HG03439 (cell line): Measurements from ENCODE around the gene TSPAN5.
"Not testable (repeated sequence)": the region's sequence is repeated elsewhere in the genome, so short reads cannot be mapped to it uniquely, and the experiment has no call there.

Source experiments
- ATAC-seq: cut with Tn5 transposase; IDR thresholded peaks from one replicate; pipeline ENCODE4 v1.9.1; 2021; ENCODE audit warnings: mild to moderate bottlenecking, moderate library complexity; ENCODE audit not compliant: unreplicated experiment

The TSPAN5 gene

GRCh38 chr4:98658287-98659105 is at the start of gene TSPAN5:
Gene TSPAN5, minus strand, starts transcription at chr4:98658611.
- ATAC-seq: peak; percentile 79

DNA sequence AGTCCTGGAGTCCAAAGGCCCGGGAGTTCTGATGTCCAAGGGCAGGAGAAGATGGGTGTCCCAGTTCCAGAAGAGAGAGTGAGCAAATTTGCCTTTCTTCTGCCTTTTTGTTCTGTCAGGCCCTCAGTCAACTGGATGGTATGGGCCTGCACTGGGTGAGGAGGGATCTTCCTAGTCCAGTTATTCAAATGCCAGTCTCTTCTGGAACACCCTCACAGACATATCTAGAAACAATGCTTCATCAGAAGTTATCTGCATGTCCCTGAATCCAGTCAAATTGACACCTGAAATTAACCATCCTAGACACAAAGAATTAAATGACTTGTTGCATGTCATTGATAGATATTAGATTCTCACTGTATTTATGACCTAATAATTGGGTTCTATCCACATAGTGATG is 48.5 kb upstream of the TSPAN5 start:
- ATAC-seq: no peak

- no peak for ATAC-seq
Measured at GRCh38 chr4:98706200-98706813, 47.9 kb upstream of the TSPAN5 start.

DNA sequence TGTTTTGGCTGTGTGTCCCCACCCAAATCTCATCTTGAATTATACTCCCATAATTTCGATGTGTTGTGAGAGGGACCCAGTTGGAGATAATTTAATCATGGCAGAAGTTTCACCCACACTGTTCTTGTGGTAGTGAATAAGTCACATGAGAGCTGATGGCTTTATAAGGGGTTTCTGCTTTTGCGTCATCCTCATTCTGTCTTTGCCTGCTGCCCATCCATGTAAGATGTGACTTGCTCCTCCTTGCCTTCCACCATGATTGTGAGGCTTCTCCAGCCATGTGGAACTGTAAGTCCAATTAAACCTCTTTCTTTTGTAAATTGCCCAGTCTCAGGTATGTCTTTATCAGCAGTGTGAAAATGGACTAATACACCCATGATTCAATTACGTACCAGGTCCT is 47.2 kb upstream of the TSPAN5 start:
- ATAC-seq: not testable (repeated sequence)

DNA sequence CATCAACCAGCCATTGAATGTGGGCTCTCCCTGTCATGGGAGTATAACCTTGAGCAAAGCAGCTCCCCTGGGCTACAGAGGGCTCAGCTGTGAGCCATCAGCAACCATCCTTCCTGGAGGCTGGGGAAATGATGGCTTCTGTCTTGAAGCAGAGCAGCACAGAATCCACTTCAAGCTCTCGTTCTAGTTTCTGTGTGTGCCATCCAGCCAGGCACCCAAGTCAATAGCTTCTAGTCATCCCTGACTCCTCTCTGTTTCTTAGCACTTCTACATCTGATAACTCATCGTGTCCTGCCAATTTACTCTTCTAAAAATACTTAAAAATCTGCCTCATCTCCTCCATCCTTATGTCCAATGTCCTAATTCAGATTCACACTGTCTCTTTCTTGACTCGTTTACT is 42.2 kb upstream of the TSPAN5 start:
- no peak for ATAC-seq

GRCh38 chr4:98694076-98694475 is 35.7 kb upstream of the TSPAN5 start:
- no peak for ATAC-seq

DNA sequence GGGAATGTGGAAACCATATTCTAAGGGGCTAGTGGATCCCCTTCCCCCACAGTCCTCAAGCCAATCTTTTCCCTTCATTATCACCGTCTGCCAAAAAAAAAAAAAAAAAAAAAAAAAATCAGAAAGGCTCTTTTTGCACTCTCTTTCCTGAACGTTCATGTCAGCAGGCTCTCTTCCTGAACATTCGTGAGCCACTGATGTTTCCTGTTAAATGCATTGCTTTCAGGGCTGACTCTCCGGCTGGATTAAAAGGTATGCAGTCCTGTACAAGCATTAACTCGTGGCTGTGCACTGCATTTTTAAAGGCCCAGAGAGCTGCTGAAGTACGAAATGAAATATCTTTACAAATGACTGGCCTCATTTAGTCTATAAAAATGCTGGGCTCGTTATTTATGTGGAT is 34.0 kb upstream of the TSPAN5 start:
- ATAC-seq: no peak

DNA sequence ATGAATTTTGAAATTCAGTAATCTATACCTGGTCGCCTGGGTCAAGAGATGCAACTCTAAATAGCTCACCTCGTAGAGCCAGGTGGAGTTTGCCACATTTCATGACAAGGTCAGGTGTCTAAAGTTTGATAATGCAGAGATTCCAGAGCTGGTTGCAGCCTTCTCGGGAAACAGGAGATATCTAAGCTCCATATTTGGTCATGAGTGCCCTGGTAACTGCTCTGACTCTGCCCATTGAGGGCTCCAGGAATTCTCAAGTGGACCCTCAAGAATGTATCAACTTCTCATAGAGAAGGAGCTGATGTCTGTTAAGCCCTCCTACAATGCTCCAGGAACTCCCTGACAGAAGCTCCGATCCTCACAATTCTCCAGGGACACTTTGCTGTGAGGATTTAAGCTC is 33.2 kb upstream of the TSPAN5 start:
- no peak for ATAC-seq

GRCh38 chr4:98689507-98690174 is 31.2 kb upstream of the TSPAN5 start:
- no peak for ATAC-seq

- no peak for ATAC-seq
Measured at GRCh38 chr4:98688411-98689290, 30.2 kb upstream of the TSPAN5 start.

- no peak for ATAC-seq
Measured at GRCh38 chr4:98687876-98688275, 29.5 kb upstream of the TSPAN5 start.

- no peak for ATAC-seq
Measured at GRCh38 chr4:98686847-98687246, 28.4 kb upstream of the TSPAN5 start.

- ATAC-seq: no peak
Measured at GRCh38 chr4:98686043-98686707, 27.8 kb upstream of the TSPAN5 start.

GRCh38 chr4:98685225-98686042 is 27.0 kb upstream of the TSPAN5 start:
- ATAC-seq: no peak

DNA sequence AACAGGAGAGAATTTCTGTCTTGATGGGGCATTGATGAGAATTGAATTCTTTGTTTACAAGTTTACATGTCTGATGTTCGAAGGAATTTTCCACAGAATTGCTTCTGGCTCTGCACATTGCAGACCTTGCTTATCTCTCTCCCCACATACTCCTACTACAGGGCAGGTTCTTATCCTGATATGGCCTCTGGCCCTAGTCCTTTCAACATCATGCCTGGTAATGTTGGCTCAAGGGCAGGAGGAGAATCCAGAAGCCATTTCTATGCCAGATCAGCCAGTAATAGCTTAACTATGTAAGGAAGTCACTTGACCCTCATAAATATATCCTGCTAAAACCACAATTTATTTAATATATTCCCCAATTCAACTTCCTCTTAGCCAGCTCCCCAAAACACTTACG is 24.3 kb upstream of the TSPAN5 start:
- no peak for ATAC-seq

DNA sequence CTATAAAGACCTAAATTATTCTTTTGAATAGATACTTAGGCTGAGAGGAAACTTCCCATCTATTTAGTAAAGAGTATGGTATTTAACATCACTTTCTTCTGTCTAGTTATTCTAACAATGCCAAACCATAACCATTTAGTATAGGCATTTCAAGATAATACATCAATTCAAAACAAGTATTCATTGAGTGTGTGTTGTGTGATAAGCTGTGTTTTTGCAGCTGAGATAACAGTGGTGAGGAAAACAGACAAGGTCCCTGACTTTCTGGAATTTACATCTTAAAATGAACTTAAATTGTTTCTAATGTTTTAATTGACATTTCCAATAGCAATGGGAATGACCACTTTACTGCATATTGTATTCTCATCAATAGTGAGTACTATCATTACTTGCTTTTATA is 22.4 kb upstream of the TSPAN5 start:
- ATAC-seq: no peak

DNA sequence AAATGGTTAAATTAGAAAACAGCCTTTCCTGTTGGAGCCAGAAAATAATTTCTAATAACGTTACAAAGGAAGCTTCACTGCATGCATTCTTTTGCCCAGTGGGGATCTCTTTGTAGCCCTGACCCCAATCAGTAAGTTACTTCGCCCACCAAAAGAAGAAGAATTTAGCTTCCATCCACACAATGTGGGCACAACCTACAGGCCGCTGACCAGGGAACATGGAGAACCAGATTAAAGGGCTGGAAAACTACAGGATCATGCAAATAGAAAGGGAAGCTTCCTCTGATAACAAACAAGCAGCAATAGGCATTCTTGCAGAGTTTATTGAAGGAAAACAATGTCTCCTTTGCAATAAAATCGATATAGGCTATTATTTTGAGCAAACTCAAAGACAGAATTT is 21.3 kb upstream of the TSPAN5 start:
- ATAC-seq: no peak

DNA sequence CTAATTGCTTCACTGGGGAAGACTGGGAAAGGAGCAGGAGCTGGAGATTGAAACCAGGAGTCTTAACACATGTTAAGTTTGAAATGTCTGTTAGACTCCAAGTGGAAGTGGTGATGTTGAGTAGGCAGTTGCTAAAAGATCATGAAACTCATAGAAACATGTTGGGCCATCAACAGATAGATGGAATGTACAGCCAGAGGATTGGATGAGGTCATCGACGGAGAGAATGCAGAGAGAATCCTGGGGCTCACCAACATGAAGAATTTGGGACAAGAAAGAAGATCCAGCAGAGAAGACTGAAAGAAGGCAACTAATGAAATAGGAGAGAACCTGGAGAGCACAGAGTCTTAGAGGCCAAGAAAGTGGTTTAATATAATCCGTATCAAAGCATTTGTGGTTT is 19.4 kb upstream of the TSPAN5 start:
- ATAC-seq: no peak

DNA sequence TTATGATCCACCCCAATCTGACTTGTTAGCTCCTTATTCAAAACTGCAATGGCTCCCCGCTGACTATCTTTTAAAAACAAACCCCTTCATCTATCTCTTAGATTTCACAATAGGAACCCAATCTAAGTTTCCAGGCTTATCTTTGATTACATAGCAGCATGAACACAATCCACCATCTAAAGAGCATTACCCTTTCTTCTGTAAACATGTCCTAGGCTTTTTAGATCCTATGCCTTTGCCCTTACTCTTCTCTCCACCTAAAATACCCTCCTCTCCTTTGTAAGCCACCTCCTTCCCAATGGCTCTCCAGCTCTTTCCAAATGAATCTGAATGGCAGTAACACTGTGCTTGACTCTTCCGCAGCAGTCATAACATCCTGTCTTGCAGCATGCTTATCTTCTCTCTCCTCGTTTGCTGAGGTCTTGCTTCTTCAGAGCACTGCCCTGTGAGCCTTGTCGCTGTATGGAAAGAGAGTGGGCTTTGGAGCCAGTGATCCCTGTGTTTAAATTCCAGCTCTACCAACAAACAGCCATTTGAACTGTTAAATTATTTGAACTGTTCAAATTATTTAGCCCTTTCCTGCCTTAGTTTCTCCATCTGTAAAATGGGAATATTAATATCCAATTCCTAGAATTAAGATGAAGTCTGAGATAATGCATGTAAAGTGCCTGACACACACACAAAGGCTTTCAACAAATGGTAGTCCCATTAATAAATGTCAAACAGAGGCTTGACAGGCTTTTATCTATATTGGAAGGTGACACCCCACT is 16.2 kb upstream of the TSPAN5 start:
- no peak for ATAC-seq
